ENCODE measurements around the gene PFKL.

PFKL gene

DNA sequence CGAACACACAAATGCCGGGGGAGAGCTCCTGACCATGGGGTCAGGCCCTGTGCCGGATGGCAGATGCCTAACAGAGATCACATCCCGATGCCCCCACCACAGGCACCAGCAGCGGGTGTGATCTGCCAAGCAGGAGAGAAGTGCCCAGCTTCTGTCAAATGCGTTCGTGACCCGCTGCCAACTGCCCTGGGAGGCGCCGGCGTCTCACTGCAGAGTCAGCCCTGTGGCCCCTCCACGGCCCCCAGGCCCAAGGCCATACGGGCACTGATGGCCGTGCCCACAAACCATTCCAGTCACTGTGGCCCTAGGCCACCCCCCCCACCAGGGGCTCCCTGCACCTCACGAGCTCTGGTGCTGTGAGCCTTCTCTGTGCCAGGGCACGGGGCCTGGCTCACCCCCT lies 31.4 kb downstream of the PFKL start:
- Histone ChIP-seq H2BK120ac (ENCODE audit: low read depth, low read length) (no peak overlapping the region), H4K91ac (ENCODE audit: low read length) (no peak overlapping the region), H4K8ac (ENCODE audit: low read length) (no peak overlapping the region), H3K27me3 (ENCODE audit: control insufficient read depth in 1 of 2, insufficient read depth in 1 of 2, low read length in 2 of 2) (no peaks in the 10 kb centered on the region), H2BK15ac (ENCODE audit: low read depth, poor library complexity, severe bottlenecking) (no peak overlapping the region), H3K36me3 (ENCODE audit: control insufficient read depth in 1 of 2, insufficient read depth in 2 of 2, low read depth in 1 of 2, low read length in 2 of 2) (peaks cover 28 to 61% of the 10 kb centered on the region in 2 experiments), H3K4me3 (ENCODE audit: insufficient read depth in 1 of 2, low read depth in 1 of 2, low read length in 2 of 2) (no peak overlapping the region), H2BK12ac (ENCODE audit: low read length in 2 of 2) (no peak overlapping the region), H3K9me3 (ENCODE audit: control insufficient read depth, low read length) (no peaks in the 10 kb centered on the region), H2BK5ac (ENCODE audit: low read depth, low read length, poor library complexity, severe bottlenecking) (no peak overlapping the region), H3K4ac (ENCODE audit: low read depth in 1 of 2, low read length in 2 of 2) (no peak overlapping the region), H2AK5ac (ENCODE audit: low read length, severe bottlenecking) (no peak overlapping the region), H3K14ac (ENCODE audit: low read length in 2 of 2) (no peak overlapping the region), H3K18ac (ENCODE audit: low read depth in 1 of 2, low read length in 2 of 2) (no peak overlapping the region), H3K23ac (ENCODE audit: low read length in 2 of 2) (no peak overlapping the region), H3K4me2 (ENCODE audit: low read length, poor library complexity, severe bottlenecking) (no peak overlapping the region), H2AFZ (ENCODE audit: low read depth, low read length) (no peak overlapping the region), H3K27ac (ENCODE audit: low read length, poor library complexity, severe bottlenecking) (no peak overlapping the region), H3K4me1 (ENCODE audit: control insufficient read depth, insufficient read depth, low read depth, low read length) (peaks cover 13% of the 10 kb centered on the region), H3K9ac (ENCODE audit: low read length) (no peak overlapping the region), H3K79me1 (replicated peaks; ENCODE audit: low read length, poor library complexity, severe bottlenecking) (no peaks in the 10 kb centered on the region)
- WGBS: 93% methylated on average over 16 of the region's 16 CpGs
- no peak for DNase-seq

DNA sequence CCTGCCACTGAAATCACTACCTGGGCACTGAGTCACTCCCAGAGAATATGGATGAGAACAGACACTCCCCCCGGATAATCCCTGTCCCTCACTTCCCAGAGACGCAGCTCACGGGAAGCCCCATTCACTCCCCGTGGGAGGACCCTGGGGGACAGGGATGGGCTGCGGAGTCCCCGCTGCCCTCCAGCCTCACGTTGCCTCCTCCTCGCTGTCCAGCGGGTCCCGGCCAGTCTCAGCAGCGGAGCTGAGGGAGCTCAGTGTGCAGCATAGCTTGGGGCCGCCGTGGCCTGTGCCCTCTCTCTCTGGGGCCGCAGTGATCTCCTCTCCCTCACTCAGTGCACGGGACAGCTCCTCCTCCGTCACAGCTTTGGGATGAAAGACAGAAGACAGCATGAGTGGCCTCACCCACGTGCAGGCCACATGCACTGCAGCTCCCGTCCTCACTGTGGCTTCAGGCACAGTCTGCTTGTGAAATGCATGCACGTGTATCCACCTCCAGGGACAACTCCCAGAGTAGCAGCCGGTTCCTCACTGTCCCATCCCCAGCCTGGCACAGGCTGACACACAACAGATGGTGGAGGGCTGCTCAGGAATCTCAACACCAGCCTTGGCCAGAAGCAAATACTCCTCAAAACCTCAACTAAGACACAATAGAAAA lies 31.9 kb downstream of the PFKL start:
- H2BK120ac ChIP-seq (ENCODE audit: low read depth, low read length): no peak overlapping the region
- H3K18ac ChIP-seq (ENCODE audit: low read depth in 1 of 2, low read length in 2 of 2): no peak overlapping the region
- no peak overlapping the region for H2BK15ac ChIP-seq (ENCODE audit: low read depth, poor library complexity, severe bottlenecking)
- H3K27me3 ChIP-seq (ENCODE audit: control insufficient read depth in 1 of 2, insufficient read depth in 1 of 2, low read length in 2 of 2): no peaks in the 10 kb centered on the region
- no peak overlapping the region for H3K23ac ChIP-seq (ENCODE audit: low read length in 2 of 2)
- H3K9me3 ChIP-seq (ENCODE audit: control insufficient read depth, low read length): no peaks in the 10 kb centered on the region
- H3K79me1 ChIP-seq (replicated peaks; ENCODE audit: low read length, poor library complexity, severe bottlenecking): no peaks in the 10 kb centered on the region
- no peak overlapping the region for H3K4me3 ChIP-seq (ENCODE audit: insufficient read depth in 1 of 2, low read depth in 1 of 2, low read length in 2 of 2)
- no peak overlapping the region for H3K9ac ChIP-seq (ENCODE audit: low read length)
- no peak overlapping the region for H2AFZ ChIP-seq (ENCODE audit: low read depth, low read length)
- H2BK12ac ChIP-seq (ENCODE audit: low read length in 2 of 2): no peak overlapping the region
- H3K4me2 ChIP-seq (ENCODE audit: low read length, poor library complexity, severe bottlenecking): no peak overlapping the region
- no peak overlapping the region for H4K8ac ChIP-seq (ENCODE audit: low read length)
- no peak overlapping the region for H3K27ac ChIP-seq (ENCODE audit: low read length, poor library complexity, severe bottlenecking)
- no peak overlapping the region for H2AK5ac ChIP-seq (ENCODE audit: low read length, severe bottlenecking)
- H4K91ac ChIP-seq (ENCODE audit: low read length): no peak overlapping the region
- WGBS: 83% methylated on average over 20 of the region's 20 CpGs
- peak; percentile 26 for DNase-seq
- H3K4me1 ChIP-seq (ENCODE audit: control insufficient read depth, insufficient read depth, low read depth, low read length): peaks cover 13% of the 10 kb centered on the region
- peak overlapping the region in 1 of 2 experiments; percentile 23 for H3K14ac ChIP-seq (ENCODE audit: low read length in 2 of 2)
- H3K4ac ChIP-seq (ENCODE audit: low read depth in 1 of 2, low read length in 2 of 2): no peak overlapping the region
- no peak overlapping the region for H2BK5ac ChIP-seq (ENCODE audit: low read depth, low read length, poor library complexity, severe bottlenecking)
- H3K36me3 ChIP-seq (ENCODE audit: control insufficient read depth in 1 of 2, insufficient read depth in 2 of 2, low read depth in 1 of 2, low read length in 2 of 2): peaks cover 31 to 58% of the 10 kb centered on the region in 2 experiments

DNA sequence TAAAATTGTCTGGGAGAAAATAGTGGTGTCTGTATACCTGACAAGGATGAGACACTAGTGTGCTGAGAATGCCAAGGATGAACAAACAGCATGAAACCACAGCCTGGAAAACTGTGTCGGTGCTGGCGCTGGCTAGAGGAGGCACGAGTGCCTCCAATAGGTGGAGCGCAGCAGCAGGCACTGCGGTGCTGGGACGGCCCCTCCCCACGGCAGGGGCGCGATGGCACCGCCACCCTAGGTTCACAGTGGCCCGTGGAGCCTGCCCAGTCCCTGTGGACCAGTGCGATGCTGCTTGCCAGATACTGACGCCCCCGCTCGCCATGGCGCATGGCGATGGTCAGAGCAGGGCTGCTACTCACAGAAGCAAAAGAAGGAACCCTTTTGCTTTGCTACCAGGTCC lies 32.5 kb downstream of the PFKL start:
- H4K91ac ChIP-seq (ENCODE audit: low read length): peak overlapping the region; percentile 34
- H3K23ac ChIP-seq (ENCODE audit: low read length in 2 of 2): no peak overlapping the region
- no peak for DNase-seq
- no peak overlapping the region for H3K9ac ChIP-seq (ENCODE audit: low read length)
- H3K9me3 ChIP-seq (ENCODE audit: control insufficient read depth, low read length): no peaks in the 10 kb centered on the region
- H2AK5ac ChIP-seq (ENCODE audit: low read length, severe bottlenecking): no peak overlapping the region
- H2BK12ac ChIP-seq (ENCODE audit: low read length in 2 of 2): no peak overlapping the region
- no peak overlapping the region for H3K4me3 ChIP-seq (ENCODE audit: insufficient read depth in 1 of 2, low read depth in 1 of 2, low read length in 2 of 2)
- no peak overlapping the region for H2BK15ac ChIP-seq (ENCODE audit: low read depth, poor library complexity, severe bottlenecking)
- no peak overlapping the region for H3K4ac ChIP-seq (ENCODE audit: low read depth in 1 of 2, low read length in 2 of 2)
- H2AFZ ChIP-seq (ENCODE audit: low read depth, low read length): no peak overlapping the region
- peak overlapping the region in 1 of 2 experiments; percentile 13 for H3K18ac ChIP-seq (ENCODE audit: low read depth in 1 of 2, low read length in 2 of 2)
- 96% methylated on average over 17 of the region's 17 CpGs for WGBS
- peaks cover 13% of the 10 kb centered on the region for H3K4me1 ChIP-seq (ENCODE audit: control insufficient read depth, insufficient read depth, low read depth, low read length)
- no peaks in the 10 kb centered on the region for H3K27me3 ChIP-seq (ENCODE audit: control insufficient read depth in 1 of 2, insufficient read depth in 1 of 2, low read length in 2 of 2)
- H2BK120ac ChIP-seq (ENCODE audit: low read depth, low read length): no peak overlapping the region
- H3K14ac ChIP-seq (ENCODE audit: low read length in 2 of 2): no peak overlapping the region
- peaks cover 29 to 54% of the 10 kb centered on the region in 2 experiments for H3K36me3 ChIP-seq (ENCODE audit: control insufficient read depth in 1 of 2, insufficient read depth in 2 of 2, low read depth in 1 of 2, low read length in 2 of 2)
- H2BK5ac ChIP-seq (ENCODE audit: low read depth, low read length, poor library complexity, severe bottlenecking): no peak overlapping the region
- H3K4me2 ChIP-seq (ENCODE audit: low read length, poor library complexity, severe bottlenecking): no peak overlapping the region
- peaks cover 2% of the 10 kb centered on the region for H3K79me1 ChIP-seq (replicated peaks; ENCODE audit: low read length, poor library complexity, severe bottlenecking)
- H3K27ac ChIP-seq (ENCODE audit: low read length, poor library complexity, severe bottlenecking): no peak overlapping the region
- no peak overlapping the region for H4K8ac ChIP-seq (ENCODE audit: low read length)

DNA sequence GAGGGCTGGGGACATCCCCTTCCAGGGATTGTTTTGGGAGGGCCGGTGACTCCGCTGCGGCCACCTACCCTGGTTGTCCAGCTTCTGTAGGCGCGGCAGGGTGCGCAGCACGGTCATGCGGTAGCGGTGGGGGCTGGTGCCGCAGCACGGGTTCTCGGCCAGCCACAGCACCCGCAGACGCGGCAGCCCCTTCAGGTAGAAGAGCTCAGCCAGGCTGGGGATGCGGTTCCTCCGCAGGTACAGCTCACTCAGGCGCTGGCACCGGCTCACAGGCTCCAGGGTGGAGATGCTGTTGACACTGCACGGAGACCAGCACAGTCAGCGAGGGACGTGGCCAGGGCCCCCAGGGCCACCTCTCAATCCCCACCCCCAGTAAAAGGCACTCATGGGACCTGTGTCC lies 33.1 kb downstream of the PFKL start:
- H3K27me3 ChIP-seq (ENCODE audit: control insufficient read depth in 1 of 2, insufficient read depth in 1 of 2, low read length in 2 of 2): no peaks in the 10 kb centered on the region
- no peak overlapping the region for H3K14ac ChIP-seq (ENCODE audit: low read length in 2 of 2)
- H3K79me1 ChIP-seq (replicated peaks; ENCODE audit: low read length, poor library complexity, severe bottlenecking): peaks cover 2% of the 10 kb centered on the region
- no peak overlapping the region for H2AK5ac ChIP-seq (ENCODE audit: low read length, severe bottlenecking)
- H3K4me1 ChIP-seq (ENCODE audit: control insufficient read depth, insufficient read depth, low read depth, low read length): peaks cover 13% of the 10 kb centered on the region
- H3K9ac ChIP-seq (ENCODE audit: low read length): no peak overlapping the region
- peaks cover 26 to 49% of the 10 kb centered on the region in 2 experiments for H3K36me3 ChIP-seq (ENCODE audit: control insufficient read depth in 1 of 2, insufficient read depth in 2 of 2, low read depth in 1 of 2, low read length in 2 of 2)
- no peak overlapping the region for H2BK5ac ChIP-seq (ENCODE audit: low read depth, low read length, poor library complexity, severe bottlenecking)
- no peak overlapping the region for H3K23ac ChIP-seq (ENCODE audit: low read length in 2 of 2)
- no peak overlapping the region for H2AFZ ChIP-seq (ENCODE audit: low read depth, low read length)
- H2BK120ac ChIP-seq (ENCODE audit: low read depth, low read length): no peak overlapping the region
- no peaks in the 10 kb centered on the region for H3K9me3 ChIP-seq (ENCODE audit: control insufficient read depth, low read length)
- H3K4me2 ChIP-seq (ENCODE audit: low read length, poor library complexity, severe bottlenecking): no peak overlapping the region
- H4K91ac ChIP-seq (ENCODE audit: low read length): no peak overlapping the region
- no peak overlapping the region for H3K4ac ChIP-seq (ENCODE audit: low read depth in 1 of 2, low read length in 2 of 2)
- H3K4me3 ChIP-seq (ENCODE audit: insufficient read depth in 1 of 2, low read depth in 1 of 2, low read length in 2 of 2): no peak overlapping the region
- 98% methylated on average over 22 of the region's 22 CpGs for WGBS
- no peak overlapping the region for H2BK15ac ChIP-seq (ENCODE audit: low read depth, poor library complexity, severe bottlenecking)
- DNase-seq: no peak
- no peak overlapping the region for H3K27ac ChIP-seq (ENCODE audit: low read length, poor library complexity, severe bottlenecking)
- H4K8ac ChIP-seq (ENCODE audit: low read length): no peak overlapping the region
- H2BK12ac ChIP-seq (ENCODE audit: low read length in 2 of 2): no peak overlapping the region
- H3K18ac ChIP-seq (ENCODE audit: low read depth in 1 of 2, low read length in 2 of 2): no peak overlapping the region

Measured in mesenchymal stem cell (in vitro differentiated cells and primary cell).